ENCODE measurements around the gene RHOD.

Gene RHOD

GRCh38 chr11:67117672-67118180 lies 61.1 kb downstream of the RHOD start:
- DNase-seq (ENCODE audit: low read depth) = no peak

GRCh38 chr11:67118181-67118766 lies 61.6 kb downstream of the RHOD start:
- no peak for DNase-seq (ENCODE audit: low read depth)

GRCh38 chr11:67118801-67119584 lies 62.3 kb downstream of the RHOD start, which contains the start of gene KDM2A:
TSS of gene KDM2A (plus strand) at chr11:67119263. CDS start at chr11:67121317, 2,054 bp downstream.
- peak; percentile 99 for DNase-seq (ENCODE audit: low read depth)

GRCh38 chr11:67119585-67120391 lies 63.1 kb downstream of the RHOD start:
- DNase-seq (ENCODE audit: low read depth) = no peak

- DNase-seq (ENCODE audit: low read depth) = no peak
Measured at GRCh38 chr11:67120456-67120855, 63.8 kb downstream of the RHOD start.

GRCh38 chr11:67120881-67121710 lies 64.4 kb downstream of the RHOD start:
- DNase-seq (ENCODE audit: low read depth) = peak; percentile 28
